Measurements from ENCODE around the gene CFAP43.

CFAP43 gene

GRCh38 chr10:104123397-104123796 is 108.8 kb downstream of the CFAP43 start:
- DNase-seq = no peak

DNA sequence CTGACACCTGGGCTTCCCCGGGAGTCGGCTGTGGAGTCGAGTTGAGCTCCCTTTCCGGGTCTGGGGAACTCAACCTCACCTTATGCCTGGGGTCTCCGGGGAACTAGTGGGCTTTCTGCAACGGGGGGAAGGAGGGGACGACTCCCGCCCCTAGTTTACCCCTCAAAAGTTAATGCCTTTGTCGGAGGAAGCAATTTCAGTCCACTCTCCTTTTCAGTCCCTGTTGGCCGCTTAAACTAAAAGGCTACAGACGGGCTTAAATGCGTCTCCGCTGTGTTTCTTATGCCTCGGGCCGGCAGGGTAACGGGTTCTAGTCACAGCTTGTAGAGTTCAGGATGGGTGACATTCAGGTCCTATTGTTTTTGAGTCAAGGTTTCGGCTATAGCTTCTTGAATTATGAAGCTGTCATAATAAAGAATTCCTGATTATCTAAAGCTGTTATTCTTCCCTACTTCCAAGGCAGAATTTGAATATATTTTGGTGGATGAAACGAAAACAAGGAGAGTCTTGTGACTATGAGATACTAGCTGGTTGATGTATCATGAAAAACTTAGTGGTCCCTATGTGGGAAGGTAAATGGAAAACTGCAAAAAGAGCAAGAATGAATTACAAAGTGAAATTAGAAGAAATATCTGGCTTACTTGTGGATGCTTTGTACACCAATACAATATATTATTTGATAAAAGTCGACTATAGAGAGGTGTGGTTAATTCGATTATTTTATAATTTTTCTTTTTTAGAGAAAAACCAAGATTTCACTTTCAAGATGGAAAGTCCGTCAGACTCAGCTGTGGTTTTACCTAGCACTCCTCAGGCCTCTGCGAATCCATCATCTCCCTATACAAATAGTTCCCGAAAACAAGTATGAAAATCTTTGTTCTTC is 109.7 kb downstream of the CFAP43 start:
- no peak for DNase-seq

DNA sequence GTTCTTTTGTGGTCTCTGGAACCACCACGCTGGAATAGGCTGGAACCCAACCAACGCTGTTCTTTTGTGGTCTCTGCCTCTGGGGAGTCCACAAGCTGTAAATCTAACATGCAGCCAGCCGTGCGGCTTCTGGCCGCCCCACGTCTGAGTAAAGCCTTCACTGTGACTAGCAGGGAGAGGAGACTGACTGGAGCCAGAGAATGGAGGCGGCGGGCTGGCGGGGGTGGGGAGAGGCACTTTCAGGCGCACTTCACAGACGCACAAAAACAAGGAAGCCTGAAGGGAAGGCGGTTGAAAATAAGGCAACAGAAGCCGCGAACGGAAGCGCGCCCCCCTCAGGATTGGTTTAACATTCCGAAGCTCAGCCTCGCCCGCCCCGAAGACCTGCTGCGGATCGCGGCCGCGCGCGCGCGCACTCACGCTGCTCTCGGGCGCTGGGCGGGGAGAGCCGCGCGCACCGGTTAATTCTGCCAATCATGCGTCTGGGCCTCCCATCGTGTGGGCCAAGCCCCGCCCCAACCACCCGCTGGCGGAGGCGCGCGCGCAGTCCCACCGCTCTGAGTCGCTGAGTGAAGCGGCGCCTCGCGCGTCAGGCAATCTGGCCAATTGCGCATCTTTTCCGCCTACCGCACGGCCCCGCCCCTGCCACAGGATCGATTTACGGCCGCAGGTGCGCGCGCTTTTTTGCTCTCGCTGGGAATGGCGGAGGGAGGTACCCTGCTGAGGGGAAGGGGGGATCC is 110.5 kb downstream of the CFAP43 start, which contains the start of gene SFR1:
SFR1 (plus strand) TSS at position 687 of the 740 bp plus-strand sequence; CDS start at position 700, 13 bp downstream.
- peak; percentile 97 for DNase-seq

DNA sequence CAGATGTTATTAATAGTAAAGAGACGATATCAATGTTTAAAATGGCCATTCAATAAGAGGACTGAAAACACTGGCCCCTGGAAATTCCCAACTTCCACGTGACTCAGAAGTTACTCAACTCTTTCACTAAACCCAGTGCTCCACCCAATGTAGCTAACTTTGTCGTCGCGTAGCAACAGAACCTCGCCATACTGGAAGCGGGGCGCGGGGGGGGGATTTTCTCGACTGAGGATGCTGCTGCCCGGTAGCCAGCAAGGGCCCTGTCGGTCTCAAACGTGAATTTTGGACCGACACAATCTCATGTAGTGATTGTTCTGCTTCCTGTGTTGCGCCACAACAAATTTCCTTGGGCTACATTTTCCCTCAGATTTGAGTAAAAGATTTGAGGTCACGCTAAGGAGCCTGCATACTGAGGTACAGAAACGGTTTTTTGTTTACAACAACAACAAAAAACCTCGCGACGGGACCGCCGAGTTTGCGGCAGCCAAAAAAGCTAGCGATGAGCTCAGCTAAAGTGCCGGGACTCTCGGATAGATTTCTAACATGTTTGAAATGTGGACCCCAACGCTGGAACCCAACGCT is 111.2 kb downstream of the CFAP43 start:
- DNase-seq = peak; percentile 98

DNA sequence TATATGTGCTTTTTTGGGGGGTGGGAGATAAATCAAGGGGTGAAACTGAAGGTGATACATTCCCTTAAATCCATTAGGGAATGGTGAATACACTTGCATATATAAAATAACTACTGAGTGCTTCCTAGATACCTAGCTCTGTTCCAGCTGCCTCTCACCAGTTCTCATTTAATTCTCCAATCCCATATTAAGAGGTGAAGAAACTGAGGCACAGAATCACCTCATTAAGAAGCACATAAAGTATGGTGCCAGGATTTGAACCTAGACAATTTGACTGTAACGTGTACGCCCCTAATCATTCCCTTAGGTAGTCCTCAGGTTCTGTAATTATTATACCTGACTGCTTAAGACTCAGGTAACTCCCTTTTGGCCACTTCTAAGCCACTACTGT is 111.7 kb downstream of the CFAP43 start:
- DNase-seq = no peak

DNA sequence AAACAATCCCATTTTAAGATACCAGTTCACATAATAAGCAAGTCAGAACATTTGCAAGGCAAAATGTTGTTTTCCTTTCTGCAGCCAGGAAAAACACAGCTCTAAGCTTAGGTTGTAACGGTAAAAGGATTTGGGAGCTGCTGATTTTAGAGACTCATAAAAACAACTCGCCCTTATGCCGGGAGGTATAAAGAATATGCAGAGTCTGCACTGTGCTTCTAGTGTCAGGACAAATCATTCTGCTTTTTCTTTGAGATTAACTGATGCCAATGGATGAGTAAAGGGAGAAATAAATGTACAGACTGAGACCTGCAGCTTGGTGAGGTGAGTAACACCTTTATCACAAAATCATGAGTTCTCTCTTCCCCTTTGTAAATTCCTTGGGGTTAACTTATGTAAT is 112.2 kb downstream of the CFAP43 start:
- DNase-seq = peak; percentile 41

GRCh38 chr10:104117839-104118323 is 114.3 kb downstream of the CFAP43 start:
- DNase-seq = peak; percentile 86

DNA sequence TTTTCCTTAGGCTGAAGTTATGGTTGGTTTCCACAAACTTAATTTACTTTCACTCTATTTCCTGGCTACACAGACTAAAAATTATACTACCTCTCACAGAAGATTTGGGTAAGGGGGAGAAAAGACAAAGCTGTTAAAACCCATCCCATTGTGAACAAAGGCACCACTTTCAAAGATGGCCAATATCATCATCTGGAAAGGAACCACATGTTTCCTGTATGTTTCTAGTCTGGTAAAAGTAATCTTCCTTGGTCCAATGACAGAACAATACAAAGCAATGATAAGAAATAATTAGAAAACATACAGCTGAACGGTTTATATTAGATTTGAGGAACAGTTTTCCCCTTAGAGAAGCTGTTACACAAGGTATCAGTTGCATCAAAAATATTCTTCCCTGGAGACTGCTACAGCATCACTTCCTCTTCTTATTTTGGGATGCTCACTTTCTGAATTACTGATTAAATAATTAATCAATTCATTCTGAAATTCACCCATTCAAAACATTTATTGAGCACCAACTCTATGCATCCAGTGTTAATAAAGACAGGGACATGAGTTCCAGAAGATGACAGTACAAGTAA is 118.7 kb downstream of the CFAP43 start:
- no peak for DNase-seq

DNA sequence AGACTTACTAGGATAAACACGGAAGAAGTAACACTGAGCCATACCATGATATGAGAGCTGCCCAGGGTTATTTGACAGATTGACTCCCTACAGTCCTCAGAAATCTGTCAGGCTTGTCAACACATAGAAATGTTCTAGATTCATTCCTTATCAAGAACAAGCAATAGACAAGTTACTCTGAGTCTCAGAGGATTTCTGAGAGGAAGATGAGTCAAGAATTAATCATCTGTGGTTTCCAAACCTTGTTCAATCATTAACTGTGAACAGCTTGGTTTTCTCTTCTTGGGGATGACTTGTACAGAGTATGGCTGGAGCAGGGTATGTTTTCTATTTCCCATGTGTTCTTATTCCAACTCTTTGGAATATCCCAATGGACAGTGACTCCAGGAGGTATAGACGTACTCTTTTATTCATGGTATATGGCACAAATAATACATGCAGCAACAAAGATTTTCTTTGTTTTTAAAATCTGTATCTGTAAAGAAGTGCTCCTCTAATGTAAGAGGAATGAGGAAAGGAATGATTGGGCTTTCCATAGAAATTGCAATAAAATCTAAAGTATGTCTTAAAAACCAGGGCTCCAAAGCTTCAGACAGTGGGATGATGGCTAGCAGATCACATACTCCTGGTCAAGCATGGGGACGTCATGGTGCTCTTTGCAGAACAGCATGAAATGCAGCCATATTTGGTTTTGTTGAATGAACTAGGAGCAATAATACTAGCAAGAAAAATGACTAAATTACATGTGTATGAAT is 122.1 kb downstream of the CFAP43 start:
- DNase-seq = peak; percentile 96

GRCh38 chr10:104104926-104105325 is 127.2 kb downstream of the CFAP43 start:
- no peak for DNase-seq

DNA sequence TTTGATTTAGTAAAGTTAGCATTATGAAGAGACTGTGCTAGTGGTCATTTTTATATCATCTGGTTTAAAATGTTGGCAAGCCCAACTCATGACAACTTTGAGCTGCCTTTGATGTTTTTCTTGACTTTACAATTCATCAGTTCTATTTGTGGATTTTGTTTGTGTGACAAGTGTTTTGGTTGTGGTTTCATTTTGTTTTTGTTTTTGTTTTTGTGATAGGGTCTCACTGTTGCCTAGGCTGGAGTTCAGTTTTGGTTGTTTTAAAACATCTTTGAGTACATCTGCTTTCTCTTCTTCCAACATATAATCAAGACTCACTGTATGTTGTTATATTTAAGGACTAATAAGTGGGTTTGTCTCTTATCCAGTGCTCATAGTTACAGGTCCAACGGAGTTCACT is 127.7 kb downstream of the CFAP43 start:
- DNase-seq = no peak

DNA sequence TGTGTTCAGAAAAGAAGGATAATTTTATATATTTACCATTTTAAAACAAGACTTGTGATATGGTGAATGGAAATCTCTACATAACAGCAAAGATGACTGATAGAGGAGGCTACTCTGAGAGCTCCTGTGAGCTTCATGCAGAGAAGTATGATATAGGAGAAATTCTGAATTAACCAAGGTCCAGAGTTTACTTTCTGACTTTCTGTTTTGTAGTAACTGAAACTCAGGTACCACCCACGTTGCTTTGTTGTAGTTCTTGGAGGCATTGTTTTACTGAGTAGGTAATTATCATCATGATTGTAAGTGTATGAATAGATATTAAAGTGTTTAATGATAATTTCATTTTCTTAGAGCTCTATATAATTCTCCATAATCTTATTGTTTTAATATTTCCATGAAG is 128.2 kb downstream of the CFAP43 start:
- DNase-seq = no peak

DNA sequence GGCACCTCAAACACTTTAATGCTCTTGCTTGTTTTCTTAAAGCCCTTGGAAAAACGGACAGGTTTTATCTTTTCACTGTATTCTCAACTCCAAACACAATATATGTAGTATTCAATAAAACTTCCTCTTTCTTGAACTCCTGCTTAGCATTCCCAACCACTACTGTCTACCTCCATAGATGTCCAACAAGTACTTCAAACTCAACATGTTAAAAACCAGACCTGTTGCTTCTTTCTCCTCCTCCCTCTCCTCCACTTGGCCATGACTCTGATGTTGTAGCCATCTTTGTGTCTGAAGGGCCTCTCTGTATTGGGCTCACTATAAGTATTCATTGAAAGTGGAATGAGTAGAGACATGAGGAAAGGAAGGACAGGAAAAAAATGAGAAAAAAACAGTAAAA is 130.3 kb downstream of the CFAP43 start:
- no peak for DNase-seq

- no peak for DNase-seq
Measured at GRCh38 chr10:104100795-104101194, 131.4 kb downstream of the CFAP43 start.

DNA sequence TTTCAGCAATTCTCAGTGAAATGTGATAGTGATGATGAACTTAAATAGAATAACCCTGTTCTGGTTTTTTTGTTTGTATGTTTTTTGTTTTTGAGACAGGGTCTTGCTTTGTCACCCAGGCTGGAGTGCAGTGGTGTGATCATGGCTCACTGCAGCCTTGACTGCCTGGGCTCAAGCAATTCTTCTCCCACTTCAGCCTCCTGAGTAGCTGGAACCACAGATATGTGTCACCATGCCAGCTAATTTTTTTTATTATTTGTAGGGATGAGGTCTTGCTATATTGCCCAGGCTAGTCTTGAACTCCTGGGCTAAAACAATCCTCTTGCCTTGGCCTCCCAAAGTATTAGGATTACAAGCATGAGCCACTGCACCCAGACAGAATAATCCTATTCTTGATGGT is 132.2 kb downstream of the CFAP43 start:
- peak; percentile 23 for DNase-seq

GRCh38 chr10:104099269-104099668 is 132.9 kb downstream of the CFAP43 start:
- DNase-seq = peak; percentile 29

DNA sequence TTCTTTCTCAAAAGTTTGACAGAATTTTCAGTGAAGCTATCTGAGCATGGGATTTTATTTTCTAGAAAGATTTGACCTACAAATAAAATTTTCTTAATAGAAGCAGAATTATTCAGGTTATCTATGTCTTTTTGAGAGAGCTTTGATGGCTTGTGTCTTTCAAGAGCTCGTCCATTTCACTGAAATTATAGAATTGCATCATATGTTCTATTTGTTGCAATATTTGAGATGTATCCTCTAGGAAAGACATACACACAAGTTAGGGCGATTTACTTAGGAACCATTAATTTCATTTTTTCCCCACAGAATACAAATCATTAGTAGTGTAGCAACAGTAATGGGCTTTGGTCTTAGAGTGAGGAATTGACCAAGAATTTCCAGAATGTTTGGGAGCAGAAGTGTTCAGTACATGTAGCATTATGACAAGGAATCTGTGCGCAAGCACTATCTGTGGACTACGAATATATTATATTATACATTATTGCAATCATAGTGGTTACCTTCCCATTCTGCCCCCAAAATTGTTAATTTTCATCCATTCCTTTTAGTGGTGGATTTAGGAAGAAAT is 133.7 kb downstream of the CFAP43 start:
- no peak for DNase-seq

- no peak for DNase-seq
Measured at GRCh38 chr10:104096692-104097091, 135.5 kb downstream of the CFAP43 start.

DNA sequence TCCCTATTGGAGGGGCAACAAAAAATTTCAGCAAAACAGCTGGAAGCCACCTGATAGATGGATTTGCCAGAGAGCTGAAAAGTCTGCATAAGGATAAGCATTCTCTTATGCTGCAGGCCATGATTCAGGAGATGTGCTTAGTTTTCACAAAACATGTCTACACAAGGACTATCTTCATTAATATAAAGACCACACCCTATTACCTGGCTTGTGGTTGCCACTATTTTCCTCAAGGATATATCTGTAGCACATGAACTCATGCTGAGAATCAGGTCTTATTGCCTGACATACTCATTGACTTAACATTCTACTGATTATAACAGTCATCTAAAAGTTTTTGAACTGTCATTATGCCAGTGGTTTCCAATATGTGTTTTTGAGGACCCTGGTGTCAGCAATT is 139.4 kb downstream of the CFAP43 start:
- DNase-seq = no peak

GRCh38 chr10:104090611-104091010 is 141.6 kb downstream of the CFAP43 start:
- peak; percentile 62 for DNase-seq

- no peak for DNase-seq
Measured at GRCh38 chr10:104089621-104090020, 142.5 kb downstream of the CFAP43 start.

GRCh38 chr10:104088239-104088638 is 143.9 kb downstream of the CFAP43 start:
- no peak for DNase-seq
